HS-5 (cell line): ENCODE data around the gene FAM3A.
"Not testable (repeated sequence)": the region's sequence is repeated elsewhere in the genome, so short reads cannot be mapped to it uniquely, and the experiment has no call there.

Experiments used
- DNase-seq: peaks from one replicate; pipeline ENCODE4 v3.0.0-alpha.2; 2012; ENCODE audit warnings: low read depth

The FAM3A gene

GRCh38 chrX:154515966-154516655 is at the start of gene FAM3A:
Gene FAM3A (minus strand): TSS chrX:154516232. CDS start chrX:154515772, 460 bp downstream.
- DNase-seq = no peak

GRCh38 chrX:154562295-154562694 is 46.3 kb upstream of the FAM3A start:
- not testable (repeated sequence) for DNase-seq

- not testable (repeated sequence) for DNase-seq
These were observed 44.3 kb upstream of the FAM3A start for GRCh38 chrX:154560326-154560725.

- not testable (repeated sequence) for DNase-seq
These were observed 42.9 kb upstream of the FAM3A start for GRCh38 chrX:154558896-154559295.

- DNase-seq = not testable (repeated sequence)
These were observed 42.1 kb upstream of the FAM3A start for GRCh38 chrX:154558060-154558690.

GRCh38 chrX:154552112-154552806 is 36.2 kb upstream of the FAM3A start:
- DNase-seq = not testable (repeated sequence)

GRCh38 chrX:154549766-154550165 is 33.7 kb upstream of the FAM3A start:
- DNase-seq = no peak

- no peak for DNase-seq
These were observed 31.9 kb upstream of the FAM3A start for GRCh38 chrX:154548028-154548316.

- DNase-seq = no peak
These were observed 31.4 kb upstream of the FAM3A start, which contains the start of gene IKBKG for GRCh38 chrX:154547245-154548027. Gene IKBKG (plus strand): TSS chrX:154547620. CDS start chrX:154552003, 4,383 bp downstream.

- no peak for DNase-seq
These were observed 30.6 kb upstream of the FAM3A start, which contains the start of gene G6PD for GRCh38 chrX:154546354-154547244. Gene G6PD (minus strand): TSS chrX:154546846. CDS start chrX:154546155, 691 bp downstream.

- no peak for DNase-seq
These were observed 29.7 kb upstream of the FAM3A start for GRCh38 chrX:154545673-154546274.

- DNase-seq = no peak
These were observed 26.8 kb upstream of the FAM3A start for GRCh38 chrX:154542723-154543424.

GRCh38 chrX:154541896-154542722 is 26.1 kb upstream of the FAM3A start:
- DNase-seq = no peak

GRCh38 chrX:154541589-154541895 is 25.5 kb upstream of the FAM3A start:
- DNase-seq = no peak

- no peak for DNase-seq
These were observed 25.0 kb upstream of the FAM3A start for GRCh38 chrX:154540897-154541535.

- not testable (repeated sequence) for DNase-seq
These were observed 24.3 kb upstream of the FAM3A start for GRCh38 chrX:154540365-154540764.

- DNase-seq = no peak
These were observed 23.0 kb upstream of the FAM3A start for GRCh38 chrX:154539077-154539476.

- no peak for DNase-seq
These were observed 19.9 kb upstream of the FAM3A start for GRCh38 chrX:154535892-154536291.
